ENCODE results near the gene DNALI1. TPM values are rescaled to one million over a fixed set of nuclear protein-coding genes. Genes with fewer than 3 reads are reported as not detected.
"Not testable (repeated sequence)": the region's sequence is repeated elsewhere in the genome, so short reads cannot be mapped to it uniquely, and the experiment has no call there.

Gene DNALI1
- total RNA-seq, 2 donors from 2014 or later = 2.6 to 6.5 TPM

DNA sequence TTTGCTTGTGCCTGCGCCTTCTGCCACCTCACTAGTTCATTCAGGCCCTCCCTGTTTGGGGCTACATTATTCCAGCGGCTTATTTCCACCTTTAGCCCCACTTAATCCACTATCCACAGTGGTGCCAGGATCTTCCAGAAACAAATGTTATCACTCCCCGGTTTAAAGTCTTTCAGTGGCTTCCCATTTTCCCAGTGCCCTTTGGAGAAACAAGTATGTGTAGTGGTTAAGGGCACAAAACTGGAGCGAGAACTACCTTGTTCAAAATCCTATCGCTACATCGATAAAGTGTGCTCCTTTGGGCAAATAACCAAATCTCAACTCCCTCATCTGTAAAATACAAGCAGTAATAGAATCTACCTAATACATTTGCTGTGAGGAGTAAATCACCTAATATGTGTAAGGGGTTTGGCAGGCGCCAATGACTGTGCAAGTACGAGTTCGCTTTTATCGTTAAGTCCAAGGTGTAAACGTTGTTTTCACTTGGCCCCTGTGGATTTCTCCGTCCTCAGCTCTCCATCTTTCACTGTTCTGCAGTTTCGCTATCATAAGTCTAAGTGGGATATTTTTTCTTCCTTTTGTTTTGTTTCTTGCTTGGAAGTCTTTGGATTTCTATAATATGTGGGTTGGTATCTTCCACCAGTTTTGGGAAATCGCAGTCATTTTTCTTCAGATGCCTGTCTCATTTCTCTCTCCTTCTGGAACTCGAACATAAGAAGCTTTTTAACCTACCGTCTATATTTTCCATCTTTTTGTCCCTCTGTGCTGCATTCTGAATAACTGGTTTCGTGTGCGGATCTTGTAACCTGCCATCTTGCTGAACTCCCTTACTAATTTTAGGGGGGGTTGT, 41.3 kb upstream of the DNALI1 start:
- H3K27ac ChIP-seq = peak overlapping the region; percentile 91 to 94
- no peak for DNase-seq (ENCODE audit: low spot score)
- H3K4me1 ChIP-seq (ENCODE audit: control insufficient read depth in 1 of 2, low read depth in 2 of 2) = peaks cover 8 to 23% of the 10 kb centered on the region in 2 donors
- no peaks in the 10 kb centered on the region for H3K9me3 ChIP-seq
- no peak for TF ChIP-seq CTCF (IDR thresholded peaks at IDR 0.05)
- H3K27me3 ChIP-seq (replicated peaks; ENCODE audit: insufficient read depth) = no peaks in the 10 kb centered on the region
- peaks cover 8% of the 10 kb centered on the region for H3K36me3 ChIP-seq
- H3K4me3 ChIP-seq = peak overlapping the region; percentile 83
- ATAC-seq (ENCODE audit: insufficient number of reproducible peaks, low FRiP score, low read depth) = no peak

- ATAC-seq (ENCODE audit: insufficient number of reproducible peaks, low FRiP score, low read depth) (no peak), DNase-seq (ENCODE audit: low spot score) (no peak)
- no peak for TF ChIP-seq CTCF (IDR thresholded peaks at IDR 0.05)
- Histone ChIP-seq H3K9me3 (no peaks in the 10 kb centered on the region), H3K4me1 (ENCODE audit: control insufficient read depth in 1 of 2, low read depth in 2 of 2) (peaks cover 8 to 21% of the 10 kb centered on the region in 2 donors), H3K4me3 (no peak overlapping the region), H3K27ac (no peak overlapping the region), H3K36me3 (peaks cover 3% of the 10 kb centered on the region), H3K27me3 (replicated peaks; ENCODE audit: insufficient read depth) (no peaks in the 10 kb centered on the region)
These were observed 39.2 kb upstream of the DNALI1 start for GRCh38 chr1:37517569-37517968.

DNA sequence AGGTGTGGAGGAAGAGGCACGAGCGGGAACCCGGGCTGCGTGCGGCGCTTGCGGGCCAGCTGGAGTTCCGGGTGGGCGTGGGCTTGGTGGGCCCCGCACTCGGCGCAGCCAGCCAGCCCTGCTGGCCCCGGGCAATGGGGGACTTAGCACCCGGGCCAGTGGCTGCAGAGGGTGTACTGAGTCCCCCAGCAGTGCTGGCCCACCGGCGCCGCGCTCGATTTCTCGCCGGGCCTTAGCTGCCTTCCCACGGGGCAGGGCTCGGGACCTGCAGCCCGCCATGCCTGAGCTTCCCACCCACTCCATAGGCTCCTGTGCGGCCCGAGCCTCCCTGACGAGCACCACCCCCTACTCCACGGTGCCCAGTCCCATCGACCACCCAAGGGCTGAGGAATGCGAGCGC, 38.5 kb upstream of the DNALI1 start:
- H3K27ac ChIP-seq; DNase-seq (ENCODE audit: low spot score); H3K27me3 ChIP-seq (replicated peaks; ENCODE audit: insufficient read depth); H3K4me3 ChIP-seq; ATAC-seq (ENCODE audit: insufficient number of reproducible peaks, low FRiP score, low read depth); H3K9me3 ChIP-seq; H3K36me3 ChIP-seq: not testable (repeated sequence)
- H3K4me1 ChIP-seq (ENCODE audit: control insufficient read depth in 1 of 2, low read depth in 2 of 2) = peaks cover 6 to 14% of the 10 kb centered on the region in 2 donors

DNA sequence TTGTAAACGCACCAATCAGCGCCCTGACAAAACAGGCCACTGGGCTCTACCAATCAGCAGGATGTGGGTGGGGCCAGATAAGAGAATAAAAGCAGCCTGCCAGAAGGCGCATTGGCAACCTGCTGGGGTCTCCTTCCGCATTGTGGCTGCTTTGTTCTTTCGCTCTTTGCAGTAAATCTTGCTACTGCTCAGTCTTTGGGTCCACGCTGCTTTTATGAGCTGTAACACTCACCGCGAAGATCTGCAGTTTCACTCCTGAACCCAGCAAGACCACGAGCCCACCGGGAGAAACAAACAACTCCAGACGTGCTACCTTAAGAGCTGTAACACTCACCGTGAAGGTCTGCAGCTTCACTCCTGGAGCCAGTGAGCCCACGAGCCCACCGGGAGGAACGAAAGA, 37.8 kb upstream of the DNALI1 start:
- H3K36me3 ChIP-seq; DNase-seq (ENCODE audit: low spot score); H3K4me1 ChIP-seq (ENCODE audit: control insufficient read depth in 1 of 2, low read depth in 2 of 2); ATAC-seq (ENCODE audit: insufficient number of reproducible peaks, low FRiP score, low read depth); H3K27me3 ChIP-seq (replicated peaks; ENCODE audit: insufficient read depth); H3K9me3 ChIP-seq; H3K27ac ChIP-seq; H3K4me3 ChIP-seq: not testable (repeated sequence)

DNA sequence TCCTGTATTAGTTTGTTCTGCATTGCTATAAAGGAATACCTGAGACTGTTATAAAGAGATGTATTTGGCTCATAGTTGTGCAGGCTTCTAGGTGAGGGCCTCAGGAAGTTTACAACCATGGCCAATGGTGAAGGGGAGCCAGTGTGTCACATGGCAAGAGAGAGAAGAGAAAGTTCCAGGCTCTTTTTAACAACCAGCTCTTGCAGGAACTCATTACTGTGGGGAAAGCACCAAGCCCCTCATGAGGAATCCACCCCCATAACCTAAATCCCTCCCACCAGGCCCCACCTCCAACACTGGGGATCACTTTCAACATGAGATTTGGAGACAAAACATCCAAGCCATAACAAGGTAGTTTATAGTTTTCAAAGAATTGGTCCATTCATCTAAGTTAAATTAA, 37.1 kb upstream of the DNALI1 start:
- ATAC-seq (ENCODE audit: insufficient number of reproducible peaks, low FRiP score, low read depth) (no peak), DNase-seq (ENCODE audit: low spot score) (no peak)
- Histone ChIP-seq H3K36me3 (no peaks in the 10 kb centered on the region), H3K4me1 (ENCODE audit: control insufficient read depth in 1 of 2, low read depth in 2 of 2) (peaks cover 0 to 8% of the 10 kb centered on the region in 2 donors), H3K27ac (no peak overlapping the region), H3K9me3 (no peaks in the 10 kb centered on the region), H3K27me3 (replicated peaks; ENCODE audit: insufficient read depth) (no peaks in the 10 kb centered on the region), H3K4me3 (no peak overlapping the region)
- TF ChIP-seq CTCF (IDR thresholded peaks at IDR 0.05) = no peak

GRCh38 chr1:37529888-37530287, 26.9 kb upstream of the DNALI1 start:
- not testable (repeated sequence) for H3K4me3 ChIP-seq; ATAC-seq (ENCODE audit: insufficient number of reproducible peaks, low FRiP score, low read depth); H3K27ac ChIP-seq; H3K36me3 ChIP-seq; H3K9me3 ChIP-seq; DNase-seq (ENCODE audit: low spot score); H3K27me3 ChIP-seq (replicated peaks; ENCODE audit: insufficient read depth)
- H3K4me1 ChIP-seq (ENCODE audit: control insufficient read depth in 1 of 2, low read depth in 2 of 2) = peaks cover 3 to 16% of the 10 kb centered on the region in 2 donors

DNA sequence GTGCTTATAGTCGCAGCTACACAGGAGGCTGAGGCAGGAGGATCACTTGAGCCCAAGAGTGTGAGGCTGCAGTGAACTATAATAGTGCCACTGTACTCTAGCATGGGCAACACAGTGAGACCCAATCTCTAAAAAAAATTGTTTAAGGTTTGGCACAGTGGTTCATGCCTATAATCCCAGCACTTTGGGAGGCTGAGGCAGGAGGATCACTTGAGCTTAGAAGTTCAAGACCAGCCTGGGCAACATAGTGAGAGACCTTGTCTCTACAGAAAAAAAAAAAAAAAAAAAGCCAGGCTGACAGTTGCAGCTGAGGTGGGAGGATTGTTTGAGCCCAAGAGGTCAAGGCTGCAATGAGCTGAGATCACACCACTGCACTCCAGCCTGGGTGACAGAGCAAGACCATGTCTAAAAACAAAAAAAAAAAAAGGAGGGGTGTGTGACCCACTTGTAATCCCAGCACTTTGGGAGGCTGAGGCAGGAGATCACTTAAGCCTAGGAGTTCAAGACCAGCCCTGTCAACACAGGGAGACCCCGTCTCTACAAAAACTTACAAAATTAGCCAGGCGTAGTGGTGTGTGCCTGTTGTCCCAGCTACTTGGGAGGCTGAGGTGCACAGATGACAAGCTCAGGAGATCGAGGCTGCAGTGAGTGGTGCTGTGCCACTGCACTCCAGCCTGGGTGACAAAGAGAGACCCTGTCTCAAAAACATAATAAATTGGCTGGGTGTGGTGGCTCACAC, 24.2 kb upstream of the DNALI1 start:
- not testable (repeated sequence) for DNase-seq (ENCODE audit: low spot score); H3K27me3 ChIP-seq (replicated peaks; ENCODE audit: insufficient read depth); H3K4me3 ChIP-seq; H3K27ac ChIP-seq; H3K9me3 ChIP-seq; ATAC-seq (ENCODE audit: insufficient number of reproducible peaks, low FRiP score, low read depth)
- Histone ChIP-seq H3K36me3 (peaks cover 16% of the 10 kb centered on the region), H3K4me1 (ENCODE audit: control insufficient read depth in 1 of 2, low read depth in 2 of 2) (peaks cover 3 to 16% of the 10 kb centered on the region in 2 donors)

Measured in thoracic aorta (tissue), 2 donors.